ENCODE data around the gene MEI4.

DNA sequence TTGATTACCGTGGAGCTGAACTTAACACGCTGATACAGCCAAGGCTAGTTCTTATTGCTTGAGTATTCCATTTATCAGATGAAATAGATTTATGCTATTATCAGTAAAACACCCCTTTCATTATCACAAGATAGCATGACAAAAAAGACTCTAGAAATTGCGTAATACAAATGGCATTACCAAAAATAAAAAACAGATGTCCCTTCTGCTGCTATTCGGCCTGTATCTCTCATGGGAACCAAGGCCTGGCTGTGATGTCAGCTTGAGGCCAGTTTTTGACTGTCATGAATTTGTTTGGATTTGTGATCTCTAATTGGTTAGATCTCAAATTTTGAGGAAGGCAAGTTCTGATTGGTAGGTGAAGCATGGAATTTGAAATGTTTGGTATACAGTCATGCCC, 25.2 kb downstream of the MEI4 start:
- TF ChIP-seq, protein P1, sequence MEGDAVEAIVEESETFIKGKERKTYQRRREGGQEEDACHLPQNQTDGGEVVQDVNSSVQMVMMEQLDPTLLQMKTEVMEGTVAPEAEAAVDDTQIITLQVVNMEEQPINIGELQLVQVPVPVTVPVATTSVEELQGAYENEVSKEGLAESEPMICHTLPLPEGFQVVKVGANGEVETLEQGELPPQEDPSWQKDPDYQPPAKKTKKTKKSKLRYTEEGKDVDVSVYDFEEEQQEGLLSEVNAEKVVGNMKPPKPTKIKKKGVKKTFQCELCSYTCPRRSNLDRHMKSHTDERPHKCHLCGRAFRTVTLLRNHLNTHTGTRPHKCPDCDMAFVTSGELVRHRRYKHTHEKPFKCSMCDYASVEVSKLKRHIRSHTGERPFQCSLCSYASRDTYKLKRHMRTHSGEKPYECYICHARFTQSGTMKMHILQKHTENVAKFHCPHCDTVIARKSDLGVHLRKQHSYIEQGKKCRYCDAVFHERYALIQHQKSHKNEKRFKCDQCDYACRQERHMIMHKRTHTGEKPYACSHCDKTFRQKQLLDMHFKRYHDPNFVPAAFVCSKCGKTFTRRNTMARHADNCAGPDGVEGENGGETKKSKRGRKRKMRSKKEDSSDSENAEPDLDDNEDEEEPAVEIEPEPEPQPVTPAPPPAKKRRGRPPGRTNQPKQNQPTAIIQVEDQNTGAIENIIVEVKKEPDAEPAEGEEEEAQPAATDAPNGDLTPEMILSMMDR (IDR thresholded peaks at IDR 0.05) = no peak
- TF ChIP-seq, protein P2, sequence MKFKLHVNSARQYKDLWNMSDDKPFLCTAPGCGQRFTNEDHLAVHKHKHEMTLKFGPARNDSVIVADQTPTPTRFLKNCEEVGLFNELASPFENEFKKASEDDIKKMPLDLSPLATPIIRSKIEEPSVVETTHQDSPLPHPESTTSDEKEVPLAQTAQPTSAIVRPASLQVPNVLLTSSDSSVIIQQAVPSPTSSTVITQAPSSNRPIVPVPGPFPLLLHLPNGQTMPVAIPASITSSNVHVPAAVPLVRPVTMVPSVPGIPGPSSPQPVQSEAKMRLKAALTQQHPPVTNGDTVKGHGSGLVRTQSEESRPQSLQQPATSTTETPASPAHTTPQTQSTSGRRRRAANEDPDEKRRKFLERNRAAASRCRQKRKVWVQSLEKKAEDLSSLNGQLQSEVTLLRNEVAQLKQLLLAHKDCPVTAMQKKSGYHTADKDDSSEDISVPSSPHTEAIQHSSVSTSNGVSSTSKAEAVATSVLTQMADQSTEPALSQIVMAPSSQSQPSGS (CRISPR knock-in tag; IDR thresholded peaks at IDR 0.05; ENCODE audit: borderline replicate concordance, low read depth) = no peak
- TF ChIP-seq ELF4 (CRISPR knock-in tag; IDR thresholded peaks at IDR 0.05; ENCODE audit: low read depth) = no peak
- no peak for TF ChIP-seq ESRRA (CRISPR knock-in tag; IDR thresholded peaks at IDR 0.05; ENCODE audit: borderline replicate concordance)
- no peak for TF ChIP-seq ZNF423 (CRISPR knock-in tag; IDR thresholded peaks at IDR 0.05)
- TF ChIP-seq ATF1 (CRISPR knock-in tag; IDR thresholded peaks at IDR 0.05) = no peak
- TF ChIP-seq FOXP1 (CRISPR knock-in tag; IDR thresholded peaks at IDR 0.05; ENCODE audit: borderline replicate concordance) = no peak
- TF ChIP-seq, protein P3, sequence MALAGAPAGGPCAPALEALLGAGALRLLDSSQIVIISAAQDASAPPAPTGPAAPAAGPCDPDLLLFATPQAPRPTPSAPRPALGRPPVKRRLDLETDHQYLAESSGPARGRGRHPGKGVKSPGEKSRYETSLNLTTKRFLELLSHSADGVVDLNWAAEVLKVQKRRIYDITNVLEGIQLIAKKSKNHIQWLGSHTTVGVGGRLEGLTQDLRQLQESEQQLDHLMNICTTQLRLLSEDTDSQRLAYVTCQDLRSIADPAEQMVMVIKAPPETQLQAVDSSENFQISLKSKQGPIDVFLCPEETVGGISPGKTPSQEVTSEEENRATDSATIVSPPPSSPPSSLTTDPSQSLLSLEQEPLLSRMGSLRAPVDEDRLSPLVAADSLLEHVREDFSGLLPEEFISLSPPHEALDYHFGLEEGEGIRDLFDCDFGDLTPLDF (CRISPR knock-in tag; IDR thresholded peaks at IDR 0.05) = no peak
- TF ChIP-seq, protein P4, sequence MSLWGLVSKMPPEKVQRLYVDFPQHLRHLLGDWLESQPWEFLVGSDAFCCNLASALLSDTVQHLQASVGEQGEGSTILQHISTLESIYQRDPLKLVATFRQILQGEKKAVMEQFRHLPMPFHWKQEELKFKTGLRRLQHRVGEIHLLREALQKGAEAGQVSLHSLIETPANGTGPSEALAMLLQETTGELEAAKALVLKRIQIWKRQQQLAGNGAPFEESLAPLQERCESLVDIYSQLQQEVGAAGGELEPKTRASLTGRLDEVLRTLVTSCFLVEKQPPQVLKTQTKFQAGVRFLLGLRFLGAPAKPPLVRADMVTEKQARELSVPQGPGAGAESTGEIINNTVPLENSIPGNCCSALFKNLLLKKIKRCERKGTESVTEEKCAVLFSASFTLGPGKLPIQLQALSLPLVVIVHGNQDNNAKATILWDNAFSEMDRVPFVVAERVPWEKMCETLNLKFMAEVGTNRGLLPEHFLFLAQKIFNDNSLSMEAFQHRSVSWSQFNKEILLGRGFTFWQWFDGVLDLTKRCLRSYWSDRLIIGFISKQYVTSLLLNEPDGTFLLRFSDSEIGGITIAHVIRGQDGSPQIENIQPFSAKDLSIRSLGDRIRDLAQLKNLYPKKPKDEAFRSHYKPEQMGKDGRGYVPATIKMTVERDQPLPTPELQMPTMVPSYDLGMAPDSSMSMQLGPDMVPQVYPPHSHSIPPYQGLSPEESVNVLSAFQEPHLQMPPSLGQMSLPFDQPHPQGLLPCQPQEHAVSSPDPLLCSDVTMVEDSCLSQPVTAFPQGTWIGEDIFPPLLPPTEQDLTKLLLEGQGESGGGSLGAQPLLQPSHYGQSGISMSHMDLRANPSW (CRISPR knock-in tag; conservative IDR thresholded peaks at IDR 0.05; ENCODE audit: low read depth) = no peak
- TF ChIP-seq PRRX2 (CRISPR knock-in tag; IDR thresholded peaks at IDR 0.05) = no peak
- TF ChIP-seq, protein P5, sequence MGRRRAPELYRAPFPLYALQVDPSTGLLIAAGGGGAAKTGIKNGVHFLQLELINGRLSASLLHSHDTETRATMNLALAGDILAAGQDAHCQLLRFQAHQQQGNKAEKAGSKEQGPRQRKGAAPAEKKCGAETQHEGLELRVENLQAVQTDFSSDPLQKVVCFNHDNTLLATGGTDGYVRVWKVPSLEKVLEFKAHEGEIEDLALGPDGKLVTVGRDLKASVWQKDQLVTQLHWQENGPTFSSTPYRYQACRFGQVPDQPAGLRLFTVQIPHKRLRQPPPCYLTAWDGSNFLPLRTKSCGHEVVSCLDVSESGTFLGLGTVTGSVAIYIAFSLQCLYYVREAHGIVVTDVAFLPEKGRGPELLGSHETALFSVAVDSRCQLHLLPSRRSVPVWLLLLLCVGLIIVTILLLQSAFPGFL (CRISPR knock-in tag; IDR thresholded peaks at IDR 0.05; ENCODE audit: borderline replicate concordance) = no peak

Measured in WTC11 (cell line).